Heart left ventricle (tissue), 13 donors: ENCODE measurements around the gene CDC25B.

Experiments
- CTCF ChIP-seq, 12 donors: fragments of 200-600 bp; sonication (generic) in 4 of 12; IDR thresholded peaks; one replicate each; pipeline versions ENCODE4 v1.5.0 to v1.8.0; 2018 to 2022; ENCODE audit warnings: antibody characterized with exemption in 12 of 12, mild to moderate bottlenecking in 5 of 12
- POLR2A ChIP-seq, 2 donors: fragments of 450-650 bp; IDR thresholded peaks; one replicate each; pipeline ENCODE4 v1.6.1; 2017; ENCODE audit warnings: antibody characterized with exemption in 2 of 2, mild to moderate bottlenecking in 2 of 2, moderate library complexity in 2 of 2
- donor health status: ischemic (EF 13 %, LVEDD 7.1; RV severe dilation, severe dysfunction).
- donor health status: DM: no; HTN: yes; CAD: no.
- donor health status: DM: no; HTN: no; CAD: no.
- donor health status: ischemic (EF 25% LVEDD 6.9; RV normal size, moderate dysfunction).
- donor health status: ischemic (EF 25% LVEDD 5.7; RV mildly dilated, moderate dysfunction).
- donor health status: ischemic (EF 35%, LVEDD 5.7; RV mildly dilated, moderate dysfunction).
- donor health status: nonischemic (EF 11% LVEDD 7.7; RV severe dilation, severe dysfunction).
- donor health status: DM: yes; HTN: yes; CAD: no.
- donor health status: PGD.
- donor health status: ischemic (EF 29% LVEDD 5.4; RV normal size, mild dysfunction).
- donor health status: nonischemic (EF 23%, LVEDD 6.1; RV moderate dilation, normal function).

GRCh38 chr20:3812259-3812681 lies 16.2 kb downstream of the CDC25B start:
- no peak for TF ChIP-seq CTCF (IDR thresholded peaks at IDR 0.05)
- TF ChIP-seq POLR2A (IDR thresholded peaks at IDR 0.05), result no peak
